HCT116 (cell line): ENCODE results near the gene SLC9A6.

Experiments used
- MAX ChIP-seq: IDR thresholded peaks from 2 replicates; pipeline ENCODE4 v1.6.1; 2012
- POLR2A ChIP-seq: IDR thresholded peaks from 2 replicates; pipeline ENCODE4 v1.7.0; 2011; ENCODE audit warnings: borderline replicate concordance; ENCODE audit not compliant: insufficient read depth, insufficient read length; ENCODE audit errors: extremely low read depth
- POLR2AphosphoS5 ChIP-seq: IDR thresholded peaks from 2 replicates; pipeline ENCODE4 v1.6.1; 2011; ENCODE audit warnings: mild to moderate bottlenecking, low read depth, low read length, moderate library complexity
- YY1 ChIP-seq: IDR thresholded peaks from 2 replicates; pipeline ENCODE4 v1.6.1; 2011; ENCODE audit warnings: low read length, low read depth, moderate library complexity, mild to moderate bottlenecking; ENCODE audit not compliant: insufficient replicate concordance; ENCODE audit errors: extremely low read depth
- TF ChIP-seq, protein P1 (sequence below), 3 experiments: fragments of 200-600 bp in 1 of 3; sonication (generic) in 1 of 3; IDR thresholded peaks in 2 of 3; conservative IDR thresholded peaks in 1 of 3; 2 replicates each; pipeline ENCODE4 v1.5.1; 2012 to 2017; ENCODE audit warnings: low read depth in 2 of 3, low read length in 2 of 3, antibody characterized with exemption in 1 of 3, borderline replicate concordance in 1 of 3, control low read depth in 1 of 3, mild to moderate bottlenecking in 1 of 3, mixed read lengths in 1 of 3, mixed run types in 1 of 3, moderate library complexity in 1 of 3; ENCODE audit not compliant: insufficient read depth in 1 of 3

DNA sequence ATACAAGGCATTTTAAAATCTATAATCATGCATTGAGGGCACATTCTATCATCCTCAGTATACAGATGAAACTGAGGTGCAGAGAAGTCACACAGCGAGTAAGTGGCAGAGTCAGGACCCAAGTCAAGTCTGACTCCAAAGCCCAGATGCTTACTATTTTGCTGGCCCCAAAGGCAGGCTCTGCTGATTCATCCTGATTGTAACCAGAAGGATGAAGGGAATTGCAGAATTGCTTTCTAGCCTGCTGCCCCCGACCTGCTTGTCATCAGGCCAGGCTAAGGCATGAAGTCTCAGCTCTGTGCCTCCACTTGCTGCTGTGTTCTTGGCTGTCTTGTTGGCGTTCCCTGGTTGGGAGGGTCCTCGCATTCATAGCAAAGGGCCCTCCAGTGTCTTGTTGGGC, 62.7 kb downstream of the SLC9A6 start:
- TF ChIP-seq, protein P1, sequence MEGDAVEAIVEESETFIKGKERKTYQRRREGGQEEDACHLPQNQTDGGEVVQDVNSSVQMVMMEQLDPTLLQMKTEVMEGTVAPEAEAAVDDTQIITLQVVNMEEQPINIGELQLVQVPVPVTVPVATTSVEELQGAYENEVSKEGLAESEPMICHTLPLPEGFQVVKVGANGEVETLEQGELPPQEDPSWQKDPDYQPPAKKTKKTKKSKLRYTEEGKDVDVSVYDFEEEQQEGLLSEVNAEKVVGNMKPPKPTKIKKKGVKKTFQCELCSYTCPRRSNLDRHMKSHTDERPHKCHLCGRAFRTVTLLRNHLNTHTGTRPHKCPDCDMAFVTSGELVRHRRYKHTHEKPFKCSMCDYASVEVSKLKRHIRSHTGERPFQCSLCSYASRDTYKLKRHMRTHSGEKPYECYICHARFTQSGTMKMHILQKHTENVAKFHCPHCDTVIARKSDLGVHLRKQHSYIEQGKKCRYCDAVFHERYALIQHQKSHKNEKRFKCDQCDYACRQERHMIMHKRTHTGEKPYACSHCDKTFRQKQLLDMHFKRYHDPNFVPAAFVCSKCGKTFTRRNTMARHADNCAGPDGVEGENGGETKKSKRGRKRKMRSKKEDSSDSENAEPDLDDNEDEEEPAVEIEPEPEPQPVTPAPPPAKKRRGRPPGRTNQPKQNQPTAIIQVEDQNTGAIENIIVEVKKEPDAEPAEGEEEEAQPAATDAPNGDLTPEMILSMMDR (IDR thresholded peaks at IDR 0.05 in 2 of 3, conservative IDR thresholded peaks at IDR 0.05 in 1 of 3; ENCODE audit: borderline replicate concordance in 1 of 3, insufficient read depth in 1 of 3, low read depth in 2 of 3, low read length in 2 of 3), result no peak
- TF ChIP-seq POLR2AphosphoS5 (no peak), POLR2A (no peak), MAX (no peak), YY1 (no peak)
